H1 (cell line): ENCODE measurements around the gene RBM10. TPM values are rescaled to one million over a fixed set of nuclear protein-coding genes. Genes with fewer than 3 reads are reported as not detected.
A peak's percentile ranks its signal among the peaks of the same experiment; 100 is the strongest.

Experiments used
- CTCF ChIA-PET: fragments of 300-600 bp; sonication (Branson Sonifier 250); formaldehyde crosslinking; loops from one replicate; lab custom pipeline; 2021; ENCODE audit not compliant: partially characterized antibody; lab: Charles Lee
- POLR2A ChIA-PET: fragments of 300-600 bp; sonication (Branson Sonifier 250); formaldehyde crosslinking; loops from one replicate; lab custom pipeline; 2021; ENCODE audit warnings: inconsistent platforms; ENCODE audit not compliant: partially characterized antibody; lab: Charles Lee
- DNase-seq, 2 experiments: peaks; one replicate each; pipeline versions ENCODE4 v3.0.0 to v3.0.0-alpha.2; 2010 to 2022; ENCODE audit warnings: low spot score in 2 of 2, low read depth in 1 of 2, mixed read lengths in 1 of 2
- FAIRE-seq: peaks from 2 replicates; lab custom pipeline; 2011; peaks lifted over from hg19 to GRCh38; lab: Jason Lieb, UNC
- H2AFZ ChIP-seq: 2 replicates; pipeline ENCODE4 v1.8.1; 2012; ENCODE audit warnings: low read length, inconsistent platforms
- H2AK5ac ChIP-seq: 2 replicates; pipeline ENCODE4 v1.6.1; 2013; ENCODE audit warnings: low read depth, low read length
- H2BK120ac ChIP-seq: replicated peaks from 2 replicates; pipeline ENCODE3; 2013; ENCODE audit warnings: low read depth, low read length, inconsistent platforms
- H2BK12ac ChIP-seq: 2 replicates; pipeline ENCODE4 v1.6.1; 2013; ENCODE audit warnings: low read depth, low read length
- H2BK15ac ChIP-seq: 2 replicates; pipeline ENCODE4 v1.6.1; 2013; ENCODE audit warnings: low read length
- H2BK20ac ChIP-seq: 2 replicates; pipeline ENCODE4 v1.6.1; 2013; ENCODE audit warnings: low read length
- H2BK5ac ChIP-seq: 2 replicates; pipeline ENCODE4 v1.6.1; 2013; ENCODE audit warnings: low read depth, low read length
- H3K14ac ChIP-seq: 2 replicates; pipeline ENCODE4 v1.6.1; 2013; ENCODE audit warnings: inconsistent platforms; ENCODE audit not compliant: insufficient read length
- H3K18ac ChIP-seq: 2 replicates; pipeline ENCODE4 v1.6.1; 2013; ENCODE audit warnings: low read length; ENCODE audit errors: extremely low read depth
- H3K23ac ChIP-seq: 2 replicates; pipeline ENCODE4 v1.6.1; 2013; ENCODE audit warnings: inconsistent platforms; ENCODE audit not compliant: insufficient read length
- H3K23me2 ChIP-seq: 2 replicates; pipeline ENCODE4 v1.6.1; 2013; ENCODE audit warnings: low read depth, low read length
- H3K27ac ChIP-seq: 2 replicates; pipeline ENCODE4 v1.6.1; 2011; ENCODE audit warnings: low read depth, low read length, inconsistent platforms
- H3K27me3 ChIP-seq, 4 experiments: replicated peaks in 1 of 4; 1 replicate in 1 of 4; 2 replicates in 3 of 4; pipeline versions ENCODE4 v1.6.1 to v1.8.1; 2011 to 2013; ENCODE audit warnings: low read length in 3 of 4, mild to moderate bottlenecking in 3 of 4, inconsistent platforms in 2 of 4, mixed read lengths in 2 of 4, moderate library complexity in 1 of 4; ENCODE audit not compliant: control insufficient read depth in 3 of 4, insufficient read depth in 3 of 4; ENCODE audit errors: extremely low read depth in 1 of 4
- H3K36me3 ChIP-seq, 4 experiments: 2 replicates each; pipeline versions ENCODE4 v1.6.1 to v1.8.1; 2011 to 2013; ENCODE audit warnings: mild to moderate bottlenecking in 4 of 4, low read length in 3 of 4, moderate library complexity in 2 of 4, control low read depth in 1 of 4, inconsistent platforms in 1 of 4; ENCODE audit not compliant: insufficient read depth in 4 of 4, control insufficient read depth in 2 of 4
- H3K4ac ChIP-seq: replicated peaks from 2 replicates; pipeline ENCODE3; 2013; ENCODE audit warnings: low read length, low read depth, mixed read lengths, inconsistent platforms; ENCODE audit not compliant: insufficient read length
- H3K4me1 ChIP-seq, 4 experiments: replicated peaks in 1 of 4; 1 replicate in 1 of 4; 2 replicates in 3 of 4; pipeline versions ENCODE4 v1.6.1 to v1.8.1; 2011 to 2013; ENCODE audit warnings: low read length in 3 of 4, inconsistent platforms in 2 of 4, mixed read lengths in 1 of 4; ENCODE audit not compliant: insufficient read depth in 4 of 4, control insufficient read depth in 3 of 4
- H3K4me2 ChIP-seq, 2 experiments: 2 replicates each; pipeline versions ENCODE4 v1.6.1 to v1.8.1; 2011 to 2013; ENCODE audit warnings: low read depth in 2 of 2, low read length in 2 of 2, control low read depth in 1 of 2, inconsistent platforms in 1 of 2, mild to moderate bottlenecking in 1 of 2; ENCODE audit not compliant: insufficient read depth in 1 of 2
- H3K4me3 ChIP-seq, 4 experiments: fragments of 200-600, 300-600 bp in 1 of 4; sonication (generic), shearing (Covaris generic), sonication (Bioruptor Twin) in 1 of 4; 2 replicates each; pipeline versions ENCODE4 v1.5.1 to v1.8.1; 2011 to 2016; ENCODE audit warnings: low read length in 4 of 4, low read depth in 3 of 4, control low read depth in 2 of 4, inconsistent platforms in 2 of 4, mild to moderate bottlenecking in 2 of 4, mixed read lengths in 1 of 4, moderate library complexity in 1 of 4; ENCODE audit not compliant: insufficient read depth in 2 of 4; ENCODE audit errors: extremely low read depth in 1 of 4
- H3K56ac ChIP-seq: replicated peaks from 2 replicates; pipeline ENCODE3; 2013; ENCODE audit warnings: low read depth, mild to moderate bottlenecking, mixed read lengths, low read length, inconsistent platforms; ENCODE audit not compliant: insufficient read length
- H3K79me1 ChIP-seq: 2 replicates; pipeline ENCODE4 v1.6.1; 2013; ENCODE audit warnings: low read depth, low read length, control low read depth
- H3K79me2 ChIP-seq, 2 experiments: 2 replicates each; pipeline versions ENCODE4 v1.6.1 to v1.8.1; 2012 to 2013; ENCODE audit warnings: low read length in 2 of 2, mild to moderate bottlenecking in 2 of 2, inconsistent platforms in 1 of 2; ENCODE audit not compliant: insufficient read depth in 2 of 2, control insufficient read depth in 1 of 2
- H3K9ac ChIP-seq, 4 experiments: replicated peaks in 1 of 4; 1 replicate in 1 of 4; 2 replicates in 3 of 4; pipeline versions ENCODE4 v1.6.1 to v1.8.1; 2011 to 2013; ENCODE audit warnings: low read depth in 3 of 4, low read length in 3 of 4, control low read depth in 2 of 4, mild to moderate bottlenecking in 2 of 4, moderate library complexity in 2 of 4, inconsistent platforms in 1 of 4; ENCODE audit errors: extremely low read depth in 1 of 4
- H3K9me3 ChIP-seq, 2 experiments: 2 replicates each; pipeline versions ENCODE4 v1.6.1 to v1.8.1; 2012 to 2013; ENCODE audit warnings: mild to moderate bottlenecking in 2 of 2, moderate library complexity in 2 of 2, control low read depth in 1 of 2, inconsistent platforms in 1 of 2, low read depth in 1 of 2, low read length in 1 of 2, mixed read lengths in 1 of 2; ENCODE audit not compliant: insufficient read depth in 2 of 2
- H4K20me1 ChIP-seq, 2 experiments: replicated peaks in 1 of 2; 2 replicates each; pipeline versions ENCODE3 to v1.8.1; 2011 to 2013; ENCODE audit warnings: inconsistent platforms in 2 of 2, low read length in 2 of 2, mild to moderate bottlenecking in 1 of 2; ENCODE audit not compliant: insufficient read depth in 2 of 2, control insufficient read depth in 1 of 2
- H4K5ac ChIP-seq: 2 replicates; pipeline ENCODE4 v1.6.1; 2013; ENCODE audit warnings: low read length, low read depth, mixed read lengths, inconsistent platforms; ENCODE audit not compliant: insufficient read length
- H4K8ac ChIP-seq: 2 replicates; pipeline ENCODE4 v1.8.0; 2013; ENCODE audit warnings: mild to moderate bottlenecking, moderate library complexity, low read length, inconsistent platforms; ENCODE audit not compliant: insufficient read depth; ENCODE audit errors: extremely low read depth
- H4K91ac ChIP-seq: replicated peaks from 2 replicates; pipeline ENCODE3; 2013; ENCODE audit warnings: low read length, mixed read lengths, inconsistent platforms; ENCODE audit not compliant: insufficient read length
- BCL11A ChIP-seq, 2 experiments: IDR thresholded peaks; one replicate each; pipeline ENCODE4 v1.6.1; 2011; ENCODE audit warnings: low read depth in 2 of 2, low read length in 2 of 2, mild to moderate bottlenecking in 2 of 2
- BRCA1 ChIP-seq: IDR thresholded peaks from 2 replicates; pipeline ENCODE4 v1.6.1; 2012; ENCODE audit warnings: low read depth, low read length, improper control_type of control experiment
- CBX8 ChIP-seq: fragments of 300-800, 300-1000 bp; sonication (generic); IDR thresholded peaks from 2 replicates; pipeline ENCODE4 v1.7.1; 2016; ENCODE audit warnings: low read depth, low read length, borderline replicate concordance
- CTBP2 ChIP-seq: IDR thresholded peaks from 2 replicates; pipeline ENCODE4 v1.7.0; 2011; ENCODE audit warnings: borderline replicate concordance, mild to moderate bottlenecking, moderate library complexity, mixed read lengths, low read length; ENCODE audit not compliant: insufficient read depth, insufficient read length
- EGR1 ChIP-seq: IDR thresholded peaks from 2 replicates; pipeline ENCODE4 v1.6.1; 2011; ENCODE audit warnings: low read depth, low read length, borderline replicate concordance
- POU5F1 ChIP-seq: IDR thresholded peaks from 2 replicates; pipeline ENCODE4 v1.6.1; 2011; ENCODE audit warnings: low read depth, mild to moderate bottlenecking, low read length, moderate library complexity
- RNF2 ChIP-seq: fragments of 200-900, 300-1000 bp; sonication (generic); IDR thresholded peaks from 2 replicates; pipeline ENCODE4 v1.7.1; 2016; ENCODE audit warnings: borderline replicate concordance, low read depth, mild to moderate bottlenecking, antibody characterized with exemption, low read length; ENCODE audit not compliant: poor library complexity, severe bottlenecking; ENCODE audit errors: missing control alignments
- TCF12 ChIP-seq: IDR thresholded peaks from 2 replicates; pipeline ENCODE4 v1.6.1; 2011; ENCODE audit warnings: low read depth, mild to moderate bottlenecking, low read length
- WGBS, 2 experiments: shearing (Covaris generic) in 1 of 2; methylation state at CpG; one replicate each; pipeline versions ENCODE4 v1.1.6 to v1.1.7; 2013 to 2015; ENCODE audit warnings: low lambda C conversion rate in 2 of 2, mixed read lengths in 2 of 2, inconsistent platforms in 1 of 2, low coverage in 1 of 2, missing lambda C conversion rate in 1 of 2; ENCODE audit not compliant: insufficient replicate concordance in 2 of 2, insufficient coverage in 1 of 2, insufficient read length in 1 of 2; ENCODE audit errors: extremely low coverage in 1 of 2, missing lambda C conversion rate in 1 of 2; 5-methylcytosine and 5-hydroxymethylcytosine counted together
- polyA plus RNA-seq, 7 experiments: library from polyadenylated mRNA; depleted of rRNA in 3 of 7; stranded (reverse) in 5 of 7; unstranded in 2 of 7; fragments of >200 nt in 5 of 7; fragments of 200-250 nt in 2 of 7; gene quantifications; 1 replicate in 5 of 7; 2 replicates in 1 of 7; 4 replicates in 1 of 7; pipeline versions ENCODE4 v1.2.1 to v1.2.3, GENCODE V29; 2011 to 2013; ENCODE audit warnings: missing spikeins in 2 of 7, mixed read lengths in 2 of 7
- total RNA-seq: library from RNA; stranded (reverse); fragmentation: NEBNext Ultra II Directional; extraction: Animal tissue kit (Norgen Biotek cat#: 25700); gene quantifications from 2 replicates; pipeline ENCODE4 v1.2.1, GENCODE V29; 2021
- TF ChIP-seq, protein P1 (sequence below), 3 experiments: IDR thresholded peaks; 1 replicate in 2 of 3; 2 replicates in 1 of 3; pipeline versions ENCODE4 v1.5.1 to v1.6.1; 2011; ENCODE audit warnings: low read length in 3 of 3, mild to moderate bottlenecking in 3 of 3, inconsistent platforms in 2 of 3, low read depth in 1 of 3, moderate library complexity in 1 of 3; ENCODE audit not compliant: insufficient read depth in 1 of 3; ENCODE audit errors: control extremely low read depth in 1 of 3

RBM10 gene
- total and polyA plus RNA-seq, 2 of the 8 experiments (the other 6 are each of a cell fraction or from before 2014, with no cell fraction given) = 35.7 to 64.0 TPM

DNA sequence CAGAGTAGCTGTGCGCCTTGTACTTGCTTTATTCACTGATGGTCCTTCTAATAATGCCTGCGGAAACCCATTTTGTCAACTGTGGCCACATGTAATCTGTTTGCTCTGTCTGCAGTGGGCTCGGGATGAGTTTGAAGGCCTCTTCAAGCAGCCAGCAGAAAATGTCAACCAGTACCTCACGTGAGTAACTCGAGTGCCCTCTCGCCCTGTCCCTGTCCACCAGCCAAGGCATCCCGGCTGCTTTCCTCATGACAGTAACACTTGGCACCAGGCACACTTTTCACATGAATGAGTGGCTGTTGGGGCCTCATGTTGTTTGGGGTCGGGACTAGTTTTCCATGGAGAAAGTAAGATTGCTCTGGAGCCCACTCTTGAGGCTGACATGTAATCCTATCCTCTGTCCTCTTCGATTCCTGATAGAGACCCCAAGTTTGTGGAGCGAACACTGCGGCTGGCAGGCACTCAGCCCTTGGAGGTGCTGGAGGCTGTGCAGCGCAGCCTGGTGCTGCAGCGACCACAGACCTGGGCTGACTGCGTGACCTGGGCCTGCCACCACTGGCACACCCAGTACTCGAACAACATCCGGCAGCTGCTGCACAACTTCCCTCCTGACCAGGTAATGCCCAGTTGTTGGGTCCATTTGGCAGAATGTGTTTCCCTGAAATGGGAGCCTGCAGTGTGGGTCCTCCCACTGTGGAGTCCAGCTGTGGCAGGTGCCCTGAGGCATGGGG, 64.7 kb downstream of the RBM10 start:
- no peak overlapping the region for H3K4me2 ChIP-seq
- H3K9ac ChIP-seq = no peak overlapping the region
- H3K27me3 ChIP-seq = no peaks in the 10 kb centered on the region
- peak overlapping the region; percentile 51; the same call in 1 of the 2 replicates for H4K8ac ChIP-seq
- peaks cover 0 to 20% of the 10 kb centered on the region in 2 experiments for H4K20me1 ChIP-seq
- no peaks in the 10 kb centered on the region for H3K79me2 ChIP-seq
- H2BK20ac ChIP-seq = no peak overlapping the region
- no peak overlapping the region for H2AFZ ChIP-seq
- H3K27ac ChIP-seq = no peak overlapping the region
- ChIA-PET CTCF (no interaction called here), POLR2A (interaction anchor here (1.0 to 2.3 kb wide), 4 partner anchors 8 to 11 kb away, joined by 3 to 8 read pairs (median 8); partner anchors contain the start of gene CDK16)
- no peak overlapping the region for H4K91ac ChIP-seq
- H3K56ac ChIP-seq = no peak overlapping the region
- FAIRE-seq = no peak
- H3K23ac ChIP-seq = no peak overlapping the region
- H2BK5ac ChIP-seq = no peak overlapping the region
- H2AK5ac ChIP-seq = no peak overlapping the region
- no peak overlapping the region for H4K5ac ChIP-seq
- no peak overlapping the region for H3K4ac ChIP-seq
- peaks cover 37 to 97% (median 75%) of the 10 kb centered on the region in 4 experiments for H3K36me3 ChIP-seq
- TF ChIP-seq TCF12 (no peak), POU5F1 (no peak), BCL11A (IDR thresholded peaks at IDR 0.05; ENCODE audit: low read depth in 2 of 2, low read length in 2 of 2) (no peak), CBX8 (no peak), RNF2 (no peak), EGR1 (no peak), BRCA1 (no peak), CTBP2 (no peak)
- TF ChIP-seq, protein P1, sequence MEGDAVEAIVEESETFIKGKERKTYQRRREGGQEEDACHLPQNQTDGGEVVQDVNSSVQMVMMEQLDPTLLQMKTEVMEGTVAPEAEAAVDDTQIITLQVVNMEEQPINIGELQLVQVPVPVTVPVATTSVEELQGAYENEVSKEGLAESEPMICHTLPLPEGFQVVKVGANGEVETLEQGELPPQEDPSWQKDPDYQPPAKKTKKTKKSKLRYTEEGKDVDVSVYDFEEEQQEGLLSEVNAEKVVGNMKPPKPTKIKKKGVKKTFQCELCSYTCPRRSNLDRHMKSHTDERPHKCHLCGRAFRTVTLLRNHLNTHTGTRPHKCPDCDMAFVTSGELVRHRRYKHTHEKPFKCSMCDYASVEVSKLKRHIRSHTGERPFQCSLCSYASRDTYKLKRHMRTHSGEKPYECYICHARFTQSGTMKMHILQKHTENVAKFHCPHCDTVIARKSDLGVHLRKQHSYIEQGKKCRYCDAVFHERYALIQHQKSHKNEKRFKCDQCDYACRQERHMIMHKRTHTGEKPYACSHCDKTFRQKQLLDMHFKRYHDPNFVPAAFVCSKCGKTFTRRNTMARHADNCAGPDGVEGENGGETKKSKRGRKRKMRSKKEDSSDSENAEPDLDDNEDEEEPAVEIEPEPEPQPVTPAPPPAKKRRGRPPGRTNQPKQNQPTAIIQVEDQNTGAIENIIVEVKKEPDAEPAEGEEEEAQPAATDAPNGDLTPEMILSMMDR (IDR thresholded peaks at IDR 0.05; ENCODE audit: control extremely low read depth in 1 of 3, insufficient read depth in 1 of 3, low read depth in 1 of 3, low read length in 3 of 3) = no peak
- TF ChIP-seq, all 59 proteins: peak for 0
- no peak overlapping the region for H3K14ac ChIP-seq
- 98% methylated on average over 11 of the region's 16 CpGs; no CpG with 5 or more reads in 1 of the 2 experiments for WGBS, 2 experiments
- no peak overlapping the region for H2BK15ac ChIP-seq
- DNase-seq = no peak
- no peaks in the 10 kb centered on the region for H3K9me3 ChIP-seq
- no peaks in the 10 kb centered on the region for H3K4me1 ChIP-seq
- no peak overlapping the region for H2BK120ac ChIP-seq
- no peak overlapping the region for H3K18ac ChIP-seq
- H3K23me2 ChIP-seq = no peaks in the 10 kb centered on the region
- no peaks in the 10 kb centered on the region; the same call in 1 of the 2 replicates for H3K79me1 ChIP-seq
- no peak overlapping the region for H2BK12ac ChIP-seq
- no peak overlapping the region for H3K4me3 ChIP-seq
